HT1080 (cell line): ENCODE results near the gene PCDHGA1. TPM values are rescaled to one million over a fixed set of nuclear protein-coding genes. Genes with fewer than 3 reads are reported as not detected.
"Not testable (repeated sequence)": the region's sequence is repeated elsewhere in the genome, so short reads cannot be mapped to it uniquely, and the experiment has no call there.

ENCODE experiments used
- DNase-seq: peaks from one replicate; pipeline ENCODE4 v3.0.0-alpha.2; 2015; ENCODE audit warnings: low read depth
- total RNA-seq: library from RNA; depleted of rRNA; stranded (reverse); fragments of >200 nt; shearing (Covaris generic); gene quantifications from 2 replicates; pipeline ENCODE4 v1.2.3, GENCODE V29; 2014

The PCDHGA1 gene
- total RNA-seq, 1 experiment from 2014 or later, result 0.32 TPM

GRCh38 chr5:141409598-141410306 is 79.4 kb downstream of the PCDHGA1 start:
- DNase-seq, result no peak

GRCh38 chr5:141411575-141411974 is 81.3 kb downstream of the PCDHGA1 start:
- DNase-seq, result no peak

DNA sequence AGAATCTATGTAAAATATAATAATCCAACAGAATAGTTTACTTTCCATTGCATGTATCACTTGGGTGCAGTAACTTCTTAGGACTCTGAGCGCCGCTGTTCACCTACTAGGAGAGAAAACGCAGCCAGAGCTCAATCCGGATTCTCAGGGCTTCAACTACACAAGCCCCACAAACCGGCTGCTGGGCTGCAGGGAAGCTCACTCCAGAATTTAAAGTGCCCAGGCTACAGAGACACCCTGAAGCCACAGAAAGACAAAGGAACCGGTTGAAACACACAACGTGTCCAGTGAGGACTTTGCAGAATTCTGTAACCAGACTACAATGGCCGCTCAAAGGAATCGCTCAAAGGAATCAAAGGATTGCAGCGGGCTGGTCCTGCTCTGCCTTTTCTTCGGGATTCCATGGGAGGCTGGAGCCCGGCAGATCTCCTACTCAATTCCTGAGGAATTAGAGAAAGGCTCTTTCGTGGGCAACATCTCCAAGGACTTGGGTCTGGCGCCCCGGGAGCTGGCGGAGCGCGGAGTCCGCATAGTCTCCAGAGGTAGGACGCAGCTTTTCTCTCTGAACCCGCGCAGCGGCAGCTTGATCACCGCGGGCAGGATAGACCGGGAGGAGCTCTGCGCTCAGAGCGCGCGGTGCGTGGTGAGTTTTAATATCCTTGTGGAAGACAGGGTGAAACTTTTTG is 82.7 kb downstream of the PCDHGA1 start, which contains the start of gene PCDHGA10:
TSS of gene PCDHGA10 (plus strand) at position 134 of the 686 bp plus-strand sequence. CDS start at position 323, 189 bp downstream.
- DNase-seq, result peak; percentile 51

- DNase-seq, result no peak
These were observed 83.3 kb downstream of the PCDHGA1 start for GRCh38 chr5:141413540-141414069.

DNA sequence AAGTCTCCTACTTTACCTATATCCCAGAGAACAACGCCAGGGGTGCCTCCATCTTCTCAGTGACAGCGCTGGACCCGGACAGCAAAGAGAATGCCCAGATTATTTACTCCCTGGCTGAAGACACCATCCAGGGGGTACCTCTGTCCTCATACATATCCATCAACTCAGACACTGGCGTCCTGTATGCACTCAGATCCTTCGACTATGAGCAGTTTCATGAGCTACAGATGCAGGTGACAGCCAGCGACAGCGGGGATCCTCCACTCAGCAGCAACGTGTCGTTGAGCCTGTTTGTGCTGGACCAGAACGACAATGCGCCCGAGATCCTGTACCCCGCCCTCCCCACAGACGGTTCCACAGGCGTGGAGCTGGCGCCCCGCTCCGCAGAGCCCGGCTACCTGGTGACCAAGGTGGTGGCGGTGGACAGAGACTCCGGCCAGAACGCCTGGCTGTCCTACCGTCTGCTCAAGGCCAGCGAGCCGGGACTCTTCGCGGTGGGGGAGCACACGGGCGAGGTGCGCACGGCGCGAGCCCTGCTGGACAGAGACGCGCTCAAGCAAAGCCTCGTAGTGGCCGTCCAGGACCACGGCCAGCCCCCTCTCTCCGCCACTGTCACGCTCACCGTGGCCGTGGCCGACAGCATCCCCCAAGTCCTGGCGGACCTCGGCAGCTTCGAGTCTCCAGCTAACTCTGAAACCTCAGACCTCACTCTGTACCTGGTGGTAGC is 84.4 kb downstream of the PCDHGA1 start:
- DNase-seq, result not testable (repeated sequence)

DNA sequence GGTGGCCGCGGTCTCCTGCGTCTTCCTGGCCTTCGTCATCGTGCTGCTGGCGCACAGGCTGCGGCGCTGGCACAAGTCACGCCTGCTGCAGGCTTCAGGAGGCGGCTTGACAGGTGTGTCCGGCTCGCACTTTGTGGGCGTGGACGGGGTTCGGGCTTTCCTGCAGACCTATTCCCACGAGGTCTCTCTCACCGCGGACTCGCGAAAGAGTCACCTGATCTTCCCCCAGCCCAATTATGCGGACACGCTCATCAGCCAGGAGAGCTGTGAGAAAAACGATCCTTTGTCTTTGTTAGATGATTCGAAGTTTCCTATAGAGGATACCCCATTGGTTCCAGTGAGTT is 84.9 kb downstream of the PCDHGA1 start:
- not testable (repeated sequence) for DNase-seq

DNA sequence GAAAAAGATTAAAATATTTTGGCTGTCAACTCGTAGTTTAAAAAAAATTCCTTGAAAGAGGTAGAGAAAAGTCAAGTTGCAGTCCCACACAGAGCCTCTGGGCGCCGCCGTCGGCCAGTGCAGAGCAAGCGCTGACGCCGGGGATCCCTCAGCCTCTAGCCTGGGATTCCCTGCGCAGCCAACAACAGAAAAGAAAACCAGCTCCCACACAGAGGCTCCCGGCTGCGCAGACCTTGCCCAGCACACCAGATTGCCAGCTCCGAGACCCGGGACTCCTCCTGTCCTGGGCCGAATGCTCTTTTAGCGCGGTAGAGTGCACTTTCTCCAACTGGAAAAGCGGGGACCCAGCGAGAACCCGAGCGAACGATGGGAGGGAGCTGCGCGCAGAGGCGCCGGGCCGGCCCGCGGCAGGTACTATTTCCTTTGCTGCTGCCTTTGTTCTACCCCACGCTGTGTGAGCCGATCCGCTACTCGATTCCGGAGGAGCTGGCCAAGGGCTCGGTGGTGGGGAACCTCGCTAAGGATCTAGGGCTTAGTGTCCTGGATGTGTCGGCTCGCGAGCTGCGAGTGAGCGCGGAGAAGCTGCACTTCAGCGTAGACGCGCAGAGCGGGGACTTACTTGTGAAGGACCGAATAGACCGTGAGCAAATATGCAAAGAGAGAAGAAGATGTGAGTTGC is 87.3 kb downstream of the PCDHGA1 start, which contains the start of gene PCDHGB7:
TSS of gene PCDHGB7 (plus strand) at position 184 of the 679 bp plus-strand sequence. CDS start at position 367, 183 bp downstream.
- DNase-seq, result peak; percentile 73

GRCh38 chr5:141419074-141419880 is 89.0 kb downstream of the PCDHGA1 start:
- DNase-seq, result no peak

DNA sequence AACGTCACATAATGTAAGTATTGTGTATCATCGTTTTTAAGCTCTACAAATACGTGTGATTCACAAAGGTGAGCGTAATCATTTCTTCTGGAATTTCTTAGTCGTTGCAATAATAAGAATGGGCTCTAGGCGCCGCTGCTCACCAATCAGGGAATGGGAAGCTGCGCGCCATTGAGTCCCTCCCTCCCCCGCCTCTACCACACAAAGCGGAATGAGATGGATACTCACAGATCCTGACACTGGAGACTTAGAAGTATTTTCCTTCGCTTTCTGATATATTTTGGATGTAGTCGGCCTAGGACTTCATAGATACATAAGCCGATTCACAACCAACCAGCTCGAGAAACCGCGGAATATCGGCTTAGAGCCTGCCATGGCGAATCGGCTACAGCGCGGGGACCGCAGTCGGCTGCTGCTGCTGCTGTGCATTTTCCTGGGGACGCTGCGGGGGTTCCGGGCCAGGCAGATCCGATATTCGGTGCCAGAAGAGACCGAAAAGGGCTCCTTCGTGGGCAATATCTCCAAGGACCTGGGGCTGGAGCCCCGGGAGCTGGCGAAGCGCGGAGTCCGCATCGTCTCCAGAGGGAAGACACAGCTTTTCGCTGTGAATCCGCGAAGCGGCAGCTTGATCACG is 90.7 kb downstream of the PCDHGA1 start, which contains the start of gene PCDHGA11:
TSS of gene PCDHGA11 (plus strand) at position 197 of the 634 bp plus-strand sequence. CDS start at position 374, 177 bp downstream.
- no peak for DNase-seq

DNA sequence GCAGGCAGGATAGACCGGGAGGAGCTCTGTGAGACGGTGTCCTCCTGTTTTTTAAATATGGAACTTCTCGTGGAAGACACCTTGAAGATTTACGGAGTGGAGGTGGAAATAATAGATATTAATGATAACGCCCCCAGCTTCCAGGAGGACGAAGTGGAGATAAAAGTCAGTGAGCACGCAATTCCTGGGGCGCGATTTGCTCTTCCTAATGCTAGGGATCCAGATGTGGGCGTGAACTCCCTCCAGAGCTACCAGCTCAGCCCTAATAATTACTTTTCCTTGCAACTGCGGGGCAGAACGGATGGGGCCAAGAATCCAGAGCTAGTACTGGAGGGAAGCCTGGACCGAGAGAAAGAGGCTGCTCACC is 91.2 kb downstream of the PCDHGA1 start:
- no peak for DNase-seq

DNA sequence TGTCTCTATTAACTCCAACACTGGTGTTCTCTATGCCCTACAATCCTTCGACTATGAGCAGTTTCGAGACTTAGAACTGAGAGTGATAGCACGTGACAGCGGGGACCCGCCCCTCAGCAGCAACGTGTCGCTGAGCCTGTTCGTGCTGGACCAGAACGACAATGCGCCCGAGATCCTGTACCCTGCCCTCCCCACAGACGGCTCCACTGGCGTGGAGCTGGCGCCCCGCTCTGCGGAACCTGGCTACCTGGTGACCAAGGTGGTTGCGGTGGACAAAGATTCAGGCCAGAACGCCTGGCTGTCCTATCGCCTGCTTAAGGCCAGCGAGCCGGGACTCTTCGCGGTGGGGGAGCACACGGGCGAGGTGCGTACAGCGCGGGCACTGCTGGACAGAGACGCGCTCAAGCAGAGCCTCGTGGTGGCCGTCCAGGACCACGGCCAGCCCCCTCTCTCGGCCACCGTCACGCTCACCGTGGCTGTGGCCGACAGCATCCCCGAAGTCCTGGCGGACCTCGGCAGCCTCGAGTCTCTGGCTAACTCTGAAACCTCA is 92.5 kb downstream of the PCDHGA1 start:
- no peak for DNase-seq

DNA sequence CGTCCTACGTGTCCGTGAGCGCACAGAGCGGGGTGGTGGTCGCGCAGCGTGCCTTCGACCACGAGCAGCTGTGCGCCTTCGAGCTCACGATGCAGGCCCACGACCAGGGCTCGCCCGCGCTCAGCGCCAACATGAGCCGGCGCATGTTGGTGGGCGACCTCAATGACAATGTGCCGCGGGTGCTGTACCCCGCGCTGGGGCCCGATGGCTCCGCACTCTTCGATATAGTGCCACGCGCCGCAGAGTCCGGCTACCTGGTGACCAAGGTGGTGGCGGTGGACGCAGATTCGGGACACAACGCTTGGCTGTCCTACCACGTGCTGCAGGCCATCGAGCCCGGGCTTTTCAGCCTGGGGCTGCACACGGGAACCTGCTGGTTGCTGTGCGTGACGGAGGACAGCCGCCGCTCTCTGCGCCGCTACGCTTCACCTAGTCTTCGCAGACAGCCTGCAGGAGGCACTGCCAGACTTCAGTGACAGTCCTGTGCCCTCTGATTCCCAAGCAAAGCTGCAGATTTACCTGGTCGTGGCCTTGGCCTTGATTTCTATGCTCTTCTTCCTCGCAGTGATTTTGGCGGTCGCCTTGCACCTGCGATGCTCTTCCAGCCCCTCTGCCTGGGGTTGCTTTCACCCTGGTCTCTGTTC is 97.6 kb downstream of the PCDHGA1 start:
- DNase-seq, result no peak

DNA sequence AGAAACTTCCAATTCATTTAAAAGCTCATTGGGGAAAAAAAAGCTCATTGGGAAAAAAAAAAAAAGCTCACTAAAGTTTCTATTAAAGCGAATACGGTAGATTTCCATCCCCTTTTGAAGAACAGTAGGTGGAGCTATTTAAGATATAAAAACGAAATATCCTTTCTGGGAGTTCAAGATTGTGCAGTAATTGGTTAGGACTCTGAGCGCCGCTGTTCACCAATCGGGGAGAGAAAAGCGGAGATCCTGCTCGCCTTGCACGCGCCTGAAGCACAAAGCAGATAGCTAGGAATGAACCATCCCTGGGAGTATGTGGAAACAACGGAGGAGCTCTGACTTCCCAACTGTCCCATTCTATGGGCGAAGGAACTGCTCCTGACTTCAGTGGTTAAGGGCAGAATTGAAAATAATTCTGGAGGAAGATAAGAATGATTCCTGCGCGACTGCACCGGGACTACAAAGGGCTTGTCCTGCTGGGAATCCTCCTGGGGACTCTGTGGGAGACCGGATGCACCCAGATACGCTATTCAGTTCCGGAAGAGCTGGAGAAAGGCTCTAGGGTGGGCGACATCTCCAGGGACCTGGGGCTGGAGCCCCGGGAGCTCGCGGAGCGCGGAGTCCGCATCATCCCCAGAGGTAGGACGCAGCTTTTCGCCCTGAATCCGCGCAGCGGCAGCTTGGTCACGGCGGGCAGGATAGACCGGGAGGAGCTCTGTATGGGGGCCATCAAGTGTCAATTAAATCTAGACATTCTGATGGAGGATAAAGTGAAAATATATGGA is 100.2 kb downstream of the PCDHGA1 start, which contains the start of gene PCDHGA12:
TSS of gene PCDHGA12 (plus strand) at position 176 of the 782 bp plus-strand sequence. CDS start at position 429, 253 bp downstream.
- DNase-seq, result peak; percentile 74

- no peak for DNase-seq
These were observed 101.0 kb downstream of the PCDHGA1 start for GRCh38 chr5:141431286-141431685.

DNA sequence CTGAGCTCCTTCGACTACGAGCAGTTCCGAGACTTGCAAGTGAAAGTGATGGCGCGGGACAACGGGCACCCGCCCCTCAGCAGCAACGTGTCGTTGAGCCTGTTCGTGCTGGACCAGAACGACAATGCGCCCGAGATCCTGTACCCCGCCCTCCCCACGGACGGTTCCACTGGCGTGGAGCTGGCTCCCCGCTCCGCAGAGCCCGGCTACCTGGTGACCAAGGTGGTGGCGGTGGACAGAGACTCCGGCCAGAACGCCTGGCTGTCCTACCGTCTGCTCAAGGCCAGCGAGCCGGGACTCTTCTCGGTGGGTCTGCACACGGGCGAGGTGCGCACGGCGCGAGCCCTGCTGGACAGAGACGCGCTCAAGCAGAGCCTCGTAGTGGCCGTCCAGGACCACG is 102.0 kb downstream of the PCDHGA1 start:
- not testable (repeated sequence) for DNase-seq

GRCh38 chr5:141432726-141433125 is 102.4 kb downstream of the PCDHGA1 start:
- DNase-seq, result not testable (repeated sequence)

DNA sequence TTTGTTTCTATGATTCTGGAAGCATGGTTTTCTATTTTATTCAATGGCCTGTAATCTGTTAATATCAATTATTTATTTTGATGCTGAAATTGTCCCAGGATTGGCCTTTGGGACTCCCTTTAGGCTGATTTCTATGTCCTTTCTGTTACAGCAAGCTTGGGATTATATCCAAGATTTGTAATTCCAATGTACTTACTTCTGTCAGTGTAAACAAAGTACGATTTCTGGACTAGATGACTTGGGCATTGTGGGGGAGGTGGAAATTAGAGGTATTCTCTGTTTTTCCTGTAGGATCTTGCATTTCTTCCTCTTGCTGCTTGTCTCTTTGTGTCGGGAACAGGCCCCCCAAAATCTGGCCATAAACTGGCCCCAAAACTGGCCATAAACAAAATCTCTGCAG is 103.7 kb downstream of the PCDHGA1 start:
- DNase-seq, result no peak

GRCh38 chr5:141437221-141437620 is 106.9 kb downstream of the PCDHGA1 start:
- DNase-seq, result no peak
